Measurements from ENCODE around the gene SLC25A51. TPM values are rescaled to one million over a fixed set of nuclear protein-coding genes. Genes with fewer than 3 reads are reported as not detected.

Gene SLC25A51
- total and polyA plus RNA-seq, 2 experiments from 2014 or later: 10.4 to 29.2 TPM

- no peaks in the 10 kb centered on the region for H3K9me2 ChIP-seq (replicated peaks; ENCODE audit: insufficient read depth)
- H3K36me3 ChIP-seq (replicated peaks; ENCODE audit: insufficient read depth, low read depth): no peaks in the 10 kb centered on the region
- no peaks in the 10 kb centered on the region for H4K20me1 ChIP-seq (ENCODE audit: insufficient read depth, poor library complexity, severe bottlenecking)
- TF ChIP-seq EZH2 (IDR thresholded peaks at IDR 0.05; ENCODE audit: borderline replicate concordance) (no peak), CTCF (IDR thresholded peaks at IDR 0.05; ENCODE audit: poor library complexity) (no peak), EZH2phosphoT487 (IDR thresholded peaks at IDR 0.05; ENCODE audit: low read depth, severe bottlenecking, unreplicated experiment) (no peak)
- H2AFZ ChIP-seq: no peak overlapping the region
- H3K79me2 ChIP-seq: no peaks in the 10 kb centered on the region
- DNase-seq (ENCODE audit: low spot score): no peak
- H3K27me3 ChIP-seq: no peaks in the 10 kb centered on the region
- no peaks in the 10 kb centered on the region for H3K9me3 ChIP-seq (ENCODE audit: low read depth)
- H3K4me1 ChIP-seq (ENCODE audit: insufficient read depth): peaks cover 8% of the 10 kb centered on the region
- no peak overlapping the region for H3K27ac ChIP-seq
- no peak overlapping the region for H3K4me2 ChIP-seq
- no peak overlapping the region for H3K4me3 ChIP-seq
- WGBS (ENCODE audit: low lambda C conversion rate, missing lambda C conversion rate): 96% methylated on average over 14 of the region's 14 CpGs
Observed at GRCh38 chr9:37915911-37916470, 12.1 kb upstream of the SLC25A51 start.

- TF ChIP-seq CTCF (IDR thresholded peaks at IDR 0.05; ENCODE audit: poor library complexity) (no peak), EZH2phosphoT487 (IDR thresholded peaks at IDR 0.05; ENCODE audit: low read depth, severe bottlenecking, unreplicated experiment) (no peak), EZH2 (IDR thresholded peaks at IDR 0.05; ENCODE audit: borderline replicate concordance) (no peak)
- DNase-seq (ENCODE audit: low spot score): no peak
- Histone ChIP-seq H3K9me2 (replicated peaks; ENCODE audit: insufficient read depth) (no peaks in the 10 kb centered on the region), H3K27me3 (no peaks in the 10 kb centered on the region), H3K4me1 (ENCODE audit: insufficient read depth) (peaks cover 8% of the 10 kb centered on the region), H2AFZ (no peak overlapping the region), H3K9me3 (ENCODE audit: low read depth) (no peaks in the 10 kb centered on the region), H3K27ac (no peak overlapping the region), H4K20me1 (ENCODE audit: insufficient read depth, poor library complexity, severe bottlenecking) (no peaks in the 10 kb centered on the region), H3K4me2 (no peak overlapping the region), H3K36me3 (replicated peaks; ENCODE audit: insufficient read depth, low read depth) (no peaks in the 10 kb centered on the region), H3K79me2 (no peaks in the 10 kb centered on the region), H3K4me3 (no peak overlapping the region)
- 96% methylated on average over 7 of the region's 11 CpGs for WGBS (ENCODE audit: low lambda C conversion rate, missing lambda C conversion rate)
Observed at GRCh38 chr9:37914701-37915358, 10.9 kb upstream of the SLC25A51 start.

- H3K9me2 ChIP-seq (replicated peaks; ENCODE audit: insufficient read depth): no peaks in the 10 kb centered on the region
- H2AFZ ChIP-seq: no peak overlapping the region
- no peak for DNase-seq (ENCODE audit: low spot score)
- H3K27me3 ChIP-seq: no peaks in the 10 kb centered on the region
- H3K36me3 ChIP-seq (replicated peaks; ENCODE audit: insufficient read depth, low read depth): no peaks in the 10 kb centered on the region
- 92% methylated on average over 8 of the region's 8 CpGs for WGBS (ENCODE audit: low lambda C conversion rate, missing lambda C conversion rate)
- H3K9me3 ChIP-seq (ENCODE audit: low read depth): no peaks in the 10 kb centered on the region
- H4K20me1 ChIP-seq (ENCODE audit: insufficient read depth, poor library complexity, severe bottlenecking): no peaks in the 10 kb centered on the region
- no peak overlapping the region for H3K27ac ChIP-seq
- no peak for TF ChIP-seq EZH2 (IDR thresholded peaks at IDR 0.05; ENCODE audit: borderline replicate concordance)
- no peak for TF ChIP-seq CTCF (IDR thresholded peaks at IDR 0.05; ENCODE audit: poor library complexity)
- TF ChIP-seq EZH2phosphoT487 (IDR thresholded peaks at IDR 0.05; ENCODE audit: low read depth, severe bottlenecking, unreplicated experiment): no peak
- no peaks in the 10 kb centered on the region for H3K79me2 ChIP-seq
- no peak overlapping the region for H3K4me3 ChIP-seq
- H3K4me1 ChIP-seq (ENCODE audit: insufficient read depth): peaks cover 8% of the 10 kb centered on the region
- H3K4me2 ChIP-seq: no peak overlapping the region
Observed at GRCh38 chr9:37914154-37914551, 10.2 kb upstream of the SLC25A51 start.
